HepG2 (cell line): ENCODE measurements around the gene MYO1B. TPM values are rescaled to one million over a fixed set of nuclear protein-coding genes. Genes with fewer than 3 reads are reported as not detected.

ENCODE experiments used
- DMTF1 ChIP-seq: sonication (generic); formaldehyde crosslinking; IDR thresholded peaks from 2 replicates; pipeline ENCODE4 v1.4.0; 2020; ENCODE audit warnings: mild to moderate bottlenecking, missing genetic modification reagents
- DRAP1 ChIP-seq: IDR thresholded peaks from 2 replicates; pipeline ENCODE4 v1.6.1; 2016; ENCODE audit warnings: missing genetic modification reagents, missing compliant biosample characterization
- FLYWCH1 ChIP-seq: sonication (generic); formaldehyde crosslinking; IDR thresholded peaks from 2 replicates; pipeline ENCODE4 v1.8.1; 2023; ENCODE audit warnings: mild to moderate bottlenecking, missing genetic modification reagents
- FOXP4 ChIP-seq: sonication (generic); formaldehyde crosslinking; IDR thresholded peaks from 2 replicates; pipeline ENCODE4 v1.4.0; 2020; ENCODE audit warnings: missing genetic modification reagents
- HCFC1 ChIP-seq: fragments of 150-350 bp; IDR thresholded peaks from 2 replicates; pipeline ENCODE4 v1.6.1; 2014; ENCODE audit warnings: low read depth, low read length
- HDAC2 ChIP-seq: sonication (generic); formaldehyde crosslinking; IDR thresholded peaks from 2 replicates; pipeline ENCODE4 v1.4.0; 2020; ENCODE audit warnings: missing genetic modification reagents
- KLF11 ChIP-seq: IDR thresholded peaks from 2 replicates; pipeline ENCODE4 v1.6.1; 2016; ENCODE audit warnings: missing compliant biosample characterization
- MTF1 ChIP-seq: sonication (generic); formaldehyde crosslinking; IDR thresholded peaks from 2 replicates; pipeline ENCODE4 v1.5.0; 2020; ENCODE audit warnings: missing genetic modification reagents
- NR1H2 ChIP-seq: sonication (generic); formaldehyde crosslinking; IDR thresholded peaks from 2 replicates; pipeline ENCODE4 v1.8.1; 2022; ENCODE audit warnings: low read depth, missing genetic modification reagents, borderline replicate concordance
- RXRB ChIP-seq: IDR thresholded peaks from 2 replicates; pipeline ENCODE4 v1.6.1; 2016; ENCODE audit warnings: borderline replicate concordance, missing genetic modification reagents, missing compliant biosample characterization
- SOX6 ChIP-seq, 2 experiments: fragments of 450-650 bp in 1 of 2; sonication (generic) in 1 of 2; formaldehyde crosslinking in 1 of 2; IDR thresholded peaks; 2 replicates each; pipeline versions ENCODE4 v1.4.0 to v1.6.1; 2017 to 2020; ENCODE audit warnings: antibody characterized with exemption in 1 of 2, mild to moderate bottlenecking in 1 of 2, missing genetic modification reagents in 1 of 2
- TARDBP ChIP-seq: sonication (generic); formaldehyde crosslinking; IDR thresholded peaks from 2 replicates; pipeline ENCODE4 v1.8.0; 2022; ENCODE audit warnings: mild to moderate bottlenecking, missing genetic modification reagents
- TCF7 ChIP-seq: sonication (generic); IDR thresholded peaks from 2 replicates; pipeline ENCODE4 v1.6.1; 2016; ENCODE audit warnings: antibody characterized with exemption, low read depth
- U2AF1 ChIP-seq: fragments of 200-400 bp; formaldehyde crosslinking; optimal IDR thresholded peaks from 2 replicates; pipeline ENCODE3; 2017; ENCODE audit warnings: mild to moderate bottlenecking, low read depth, low read length
- ZBTB39 ChIP-seq: sonication (generic); formaldehyde crosslinking; IDR thresholded peaks from 2 replicates; pipeline ENCODE4 v1.5.0; 2020; ENCODE audit warnings: missing genetic modification reagents
- ZBTB7B ChIP-seq: sonication (generic); formaldehyde crosslinking; IDR thresholded peaks from 2 replicates; pipeline ENCODE4 v1.4.0; 2020; ENCODE audit warnings: missing genetic modification reagents
- ZFP1 ChIP-seq: IDR thresholded peaks from 2 replicates; pipeline ENCODE4 v1.6.1; 2016
- ZNF256 ChIP-seq: sonication (generic); formaldehyde crosslinking; conservative IDR thresholded peaks from 2 replicates; pipeline ENCODE4 v1.4.0; 2020; ENCODE audit warnings: missing genetic modification reagents
- ZNF577 ChIP-seq: sonication (generic); formaldehyde crosslinking; IDR thresholded peaks from 2 replicates; pipeline ENCODE4 v1.4.0; 2020; ENCODE audit warnings: mild to moderate bottlenecking, low read depth, missing genetic modification reagents, borderline replicate concordance
- ZNF720 ChIP-seq: sonication (generic); formaldehyde crosslinking; IDR thresholded peaks from 2 replicates; pipeline ENCODE4 v1.4.0; 2020; ENCODE audit warnings: missing genetic modification reagents
- ZSCAN12 ChIP-seq: sonication (generic); formaldehyde crosslinking; IDR thresholded peaks from 2 replicates; pipeline ENCODE4 v1.9.0; 2021; ENCODE audit warnings: mild to moderate bottlenecking, missing genetic modification reagents
- polyA plus RNA-seq, 8 experiments: library from polyadenylated mRNA; depleted of rRNA in 3 of 8; stranded (reverse) in 7 of 8; unstranded in 1 of 8; fragments of >200 nt; fragmentation: Illumina TruSeq in 4 of 8; extraction: Trizol in 4 of 8; gene quantifications; 2 replicates each; pipeline versions ENCODE4 v1.2.1 to v1.2.3, GENCODE V29; 2011 to 2016; ENCODE audit warnings: low read depth in 4 of 8, missing spikeins in 1 of 8, mixed read lengths in 1 of 8; ENCODE audit not compliant: insufficient read depth in 1 of 8
- total RNA-seq, 5 experiments: library from RNA; depleted of rRNA; stranded (reverse); fragments of >200 nt; fragmentation: Illumina TruSeq; extraction: Trizol; gene quantifications; 2 replicates each; pipeline ENCODE4 v1.2.3, GENCODE V29; 2016; ENCODE audit warnings: low read depth in 1 of 5
- TF ChIP-seq, protein P1 (sequence below): sonication (generic); formaldehyde crosslinking; IDR thresholded peaks from 2 replicates; pipeline ENCODE4 v1.5.0; 2020; ENCODE audit warnings: missing genetic modification reagents
- TF ChIP-seq, protein P2 (sequence below): IDR thresholded peaks from 2 replicates; pipeline ENCODE4 v1.6.1; 2016; ENCODE audit warnings: low read depth

The MYO1B gene
- total and polyA plus RNA-seq, 2 of the 13 experiments (the other 11 are each of a cell fraction or from before 2014, with no cell fraction given): 36.9 to 89.8 TPM

DNA sequence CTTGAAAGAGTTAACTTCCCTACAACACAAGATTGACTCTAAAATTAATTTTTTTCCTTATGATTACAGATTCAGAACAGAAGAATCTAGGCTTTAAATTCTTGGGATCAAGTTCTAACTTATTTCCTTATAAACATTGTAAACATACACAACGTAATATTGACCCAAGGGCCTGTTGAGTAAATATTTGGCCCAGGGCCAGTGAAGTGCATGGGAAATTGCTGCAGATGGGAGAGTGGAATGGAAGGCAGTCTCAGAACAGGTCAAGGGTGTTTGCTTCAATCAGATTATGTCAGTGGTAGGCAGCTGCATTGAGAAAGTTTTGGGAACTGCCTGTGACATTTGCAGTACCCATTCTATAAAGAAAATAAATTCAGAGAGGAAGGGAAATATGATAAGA is 137.6 kb downstream of the MYO1B start (continued):
- no peak for TF ChIP-seq ZNF720 (CRISPR knock-in tag)
- TF ChIP-seq ZBTB7B (CRISPR knock-in tag): no peak
- peak; percentile 44; the same call in 1 of the 2 replicates for TF ChIP-seq TARDBP (CRISPR knock-in tag)
- TF ChIP-seq RXRB (CRISPR knock-in tag): peak; percentile 79
- TF ChIP-seq HCFC1: no peak
- TF ChIP-seq FLYWCH1 (CRISPR knock-in tag): no peak
- no peak for TF ChIP-seq SOX6 (IDR thresholded peaks at IDR 0.05)
- peak; percentile 80 for TF ChIP-seq SOX6 (CRISPR knock-in tag; IDR thresholded peaks at IDR 0.05)
- TF ChIP-seq, protein P1, sequence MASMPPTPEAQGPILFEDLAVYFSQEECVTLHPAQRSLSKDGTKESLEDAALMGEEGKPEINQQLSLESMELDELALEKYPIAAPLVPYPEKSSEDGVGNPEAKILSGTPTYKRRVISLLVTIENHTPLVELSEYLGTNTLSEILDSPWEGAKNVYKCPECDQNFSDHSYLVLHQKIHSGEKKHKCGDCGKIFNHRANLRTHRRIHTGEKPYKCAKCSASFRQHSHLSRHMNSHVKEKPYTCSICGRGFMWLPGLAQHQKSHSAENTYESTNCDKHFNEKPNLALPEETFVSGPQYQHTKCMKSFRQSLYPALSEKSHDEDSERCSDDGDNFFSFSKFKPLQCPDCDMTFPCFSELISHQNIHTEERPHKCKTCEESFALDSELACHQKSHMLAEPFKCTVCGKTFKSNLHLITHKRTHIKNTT: no peak
- TF ChIP-seq ZNF577 (CRISPR knock-in tag): no peak
- no peak for TF ChIP-seq ZNF256 (CRISPR knock-in tag)
- 0 out of 2 replicates have a peak, but pooled peaks have one; percentile 38 for TF ChIP-seq DRAP1 (CRISPR knock-in tag)
- no peak for TF ChIP-seq NR1H2 (CRISPR knock-in tag)
- TF ChIP-seq TCF7: peak; percentile 10; the same call in 1 of the 2 replicates
- peak; percentile 60; the same call in 1 of the 2 replicates for TF ChIP-seq HDAC2 (CRISPR knock-in tag)
- TF ChIP-seq, protein P2, sequence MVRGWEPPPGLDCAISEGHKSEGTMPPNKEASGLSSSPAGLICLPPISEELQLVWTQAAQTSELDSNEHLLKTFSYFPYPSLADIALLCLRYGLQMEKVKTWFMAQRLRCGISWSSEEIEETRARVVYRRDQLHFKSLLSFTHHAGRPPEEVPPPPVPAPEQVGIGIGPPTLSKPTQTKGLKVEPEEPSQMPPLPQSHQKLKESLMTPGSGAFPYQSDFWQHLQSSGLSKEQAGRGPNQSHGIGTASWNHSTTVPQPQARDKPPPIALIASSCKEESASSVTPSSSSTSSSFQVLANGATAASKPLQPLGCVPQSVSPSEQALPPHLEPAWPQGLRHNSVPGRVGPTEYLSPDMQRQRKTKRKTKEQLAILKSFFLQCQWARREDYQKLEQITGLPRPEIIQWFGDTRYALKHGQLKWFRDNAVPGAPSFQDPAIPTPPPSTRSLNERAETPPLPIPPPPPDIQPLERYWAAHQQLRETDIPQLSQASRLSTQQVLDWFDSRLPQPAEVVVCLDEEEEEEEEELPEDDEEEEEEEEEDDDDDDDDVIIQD (CRISPR knock-in tag): peak; percentile 91; the same call in 1 of the 2 replicates
- TF ChIP-seq ZSCAN12 (CRISPR knock-in tag): 0 out of 2 replicates have a peak, but pooled peaks have one; percentile 37
- no peak for TF ChIP-seq U2AF1
- TF ChIP-seq MTF1: no peak
- TF ChIP-seq KLF11 (CRISPR knock-in tag): no peak
- TF ChIP-seq DMTF1: no peak
- TF ChIP-seq ZFP1 (CRISPR knock-in tag): no peak
- TF ChIP-seq FOXP4: peak; percentile 95
- TF ChIP-seq ZBTB39: no peak
